Measurements from ENCODE around the gene CAMK2D. TPM values are rescaled to one million over a fixed set of nuclear protein-coding genes. Genes with fewer than 3 reads are reported as not detected.

The CAMK2D gene
- polyA plus RNA-seq, 2 of the 4 experiments (the other 2 are of a cell fraction), result 19.1 to 59.9 TPM

- CTCF ChIA-PET, result no interaction called here
- Histone ChIP-seq H3K4me1 (no peaks in the 10 kb centered on the region; the same call in 2 of the 3 replicates), H3K9me3 (no peaks in the 10 kb centered on the region), H3K4me3 (no peak overlapping the region), H3K4me2 (no peak overlapping the region), H3K27ac (no peak overlapping the region)
- TF ChIP-seq EHMT2 (IDR thresholded peaks at IDR 0.05; ENCODE audit: low read depth), result no peak
- no peak for TF ChIP-seq CBX8 (IDR thresholded peaks at IDR 0.05)
- no peak for TF ChIP-seq JUN (IDR thresholded peaks at IDR 0.05)
- TF ChIP-seq POLR2AphosphoS2 (conservative IDR thresholded peaks at IDR 0.05; ENCODE audit: low read length), result no peak
- TF ChIP-seq RNF2 (IDR thresholded peaks at IDR 0.05; ENCODE audit: borderline replicate concordance, low read depth), result no peak
- TF ChIP-seq PHF8 (IDR thresholded peaks at IDR 0.05; ENCODE audit: borderline replicate concordance, low read depth), result no peak
- no peak for TF ChIP-seq ZC3H11A (IDR thresholded peaks at IDR 0.05)
- TF ChIP-seq NFE2L2 (conservative IDR thresholded peaks at IDR 0.05; ENCODE audit: low read length), result no peak
- TF ChIP-seq HOXA7 (CRISPR knock-in tag; IDR thresholded peaks at IDR 0.05), result no peak
- TF ChIP-seq HEYL (CRISPR knock-in tag; IDR thresholded peaks at IDR 0.05), result no peak
- TF ChIP-seq RCOR1 (IDR thresholded peaks at IDR 0.05; ENCODE audit: low read depth, low read length), result no peak
- no peak for FAIRE-seq
- ATAC-seq, result no peak
- POLR2A ChIA-PET, result no interaction called here
- no peak for DNase-seq (ENCODE audit: low read depth in 1 of 2, low spot score in 1 of 2)
Observed at GRCh38 chr4:113541933-113542332, 219.6 kb downstream of the CAMK2D start.

GRCh38 chr4:113540859-113541258 is 220.7 kb downstream of the CAMK2D start:
- H3K27ac ChIP-seq, result no peak overlapping the region
- CTCF ChIA-PET, result no interaction called here
- FAIRE-seq, result no peak
- no peak for TF ChIP-seq FOSB (CRISPR knock-in tag; IDR thresholded peaks at IDR 0.05)
- no peaks in the 10 kb centered on the region for H3K9me3 ChIP-seq
- no peak overlapping the region for H3K4me2 ChIP-seq
- ATAC-seq, result no peak
- H3K4me3 ChIP-seq, result no peak overlapping the region
- WGBS (ENCODE audit: missing lambda C conversion rate), result 68% methylated on average over 1 of the region's 1 CpG
- DNase-seq (ENCODE audit: low read depth in 1 of 2, low spot score in 1 of 2), result no peak
- no peaks in the 10 kb centered on the region for H3K4me1 ChIP-seq
- POLR2A ChIA-PET, result no interaction called here

GRCh38 chr4:113539408-113539807 is 222.1 kb downstream of the CAMK2D start:
- POLR2A ChIA-PET, result no interaction called here
- H3K4me2 ChIP-seq, result no peak overlapping the region
- ATAC-seq, result no peak
- H3K4me3 ChIP-seq, result no peak overlapping the region
- no peak for DNase-seq (ENCODE audit: low read depth in 1 of 2, low spot score in 1 of 2)
- CTCF ChIA-PET, result no interaction called here
- no peaks in the 10 kb centered on the region for H3K9me3 ChIP-seq
- no peak for FAIRE-seq
- no peak for TF ChIP-seq EHF (CRISPR knock-in tag; IDR thresholded peaks at IDR 0.05)
- TF ChIP-seq TP53 (CRISPR knock-in tag; IDR thresholded peaks at IDR 0.05), result no peak
- no peak for TF ChIP-seq RNF2 (IDR thresholded peaks at IDR 0.05; ENCODE audit: borderline replicate concordance, low read depth)
- no peak for TF ChIP-seq ZFP36 (IDR thresholded peaks at IDR 0.05; ENCODE audit: borderline replicate concordance, partially characterized antibody)
- TF ChIP-seq HOXB13 (CRISPR knock-in tag; IDR thresholded peaks at IDR 0.05; ENCODE audit: low read depth), result no peak
- TF ChIP-seq JUN (IDR thresholded peaks at IDR 0.05), result no peak
- no peak for TF ChIP-seq BHLHE40 (IDR thresholded peaks at IDR 0.05; ENCODE audit: low read depth, low read length)
- no peak for TF ChIP-seq PHF8 (IDR thresholded peaks at IDR 0.05; ENCODE audit: borderline replicate concordance, low read depth)
- TF ChIP-seq SREBF2 (IDR thresholded peaks at IDR 0.05), result no peak
- TF ChIP-seq HOXA7 (CRISPR knock-in tag; IDR thresholded peaks at IDR 0.05), result no peak
- TF ChIP-seq MAX (IDR thresholded peaks at IDR 0.05), result no peak
- no peak for TF ChIP-seq ZNF302 (CRISPR knock-in tag; IDR thresholded peaks at IDR 0.05)
- no peak for TF ChIP-seq ZSCAN20 (CRISPR knock-in tag; IDR thresholded peaks at IDR 0.05)
- no peak for TF ChIP-seq CBX2 (IDR thresholded peaks at IDR 0.05; ENCODE audit: borderline replicate concordance, low read depth)
- H3K27ac ChIP-seq, result no peak overlapping the region
- 63% methylated on average over 3 of the region's 3 CpGs for WGBS (ENCODE audit: missing lambda C conversion rate)
- peaks cover 9% of the 10 kb centered on the region; the same call in 2 of the 3 replicates for H3K4me1 ChIP-seq

GRCh38 chr4:113537628-113538027 is 223.9 kb downstream of the CAMK2D start:
- peaks cover 9% of the 10 kb centered on the region; the same call in 2 of the 3 replicates for H3K4me1 ChIP-seq
- no peak overlapping the region for H3K4me3 ChIP-seq
- FAIRE-seq (no peak), DNase-seq (ENCODE audit: low read depth in 1 of 2, low spot score in 1 of 2) (no peak), ATAC-seq (no peak)
- TF ChIP-seq HOXB5 (CRISPR knock-in tag; IDR thresholded peaks at IDR 0.05) (no peak), HOXA7 (CRISPR knock-in tag; IDR thresholded peaks at IDR 0.05) (no peak), POLR2A (IDR thresholded peaks at IDR 0.05; ENCODE audit: low read length) (no peak), HDAC2 (IDR thresholded peaks at IDR 0.05) (no peak), BHLHE40 (IDR thresholded peaks at IDR 0.05; ENCODE audit: low read depth, low read length) (no peak), JUN (IDR thresholded peaks at IDR 0.05) (no peak), ZNF302 (CRISPR knock-in tag; IDR thresholded peaks at IDR 0.05) (no peak), MAFK (IDR thresholded peaks at IDR 0.05; ENCODE audit: partially characterized antibody) (no peak), HOXB13 (CRISPR knock-in tag; IDR thresholded peaks at IDR 0.05; ENCODE audit: low read depth) (no peak), EHMT2 (IDR thresholded peaks at IDR 0.05; ENCODE audit: low read depth) (no peak), HEYL (CRISPR knock-in tag; IDR thresholded peaks at IDR 0.05) (no peak), HMGXB4 (CRISPR knock-in tag; IDR thresholded peaks at IDR 0.05; ENCODE audit: borderline replicate concordance) (no peak), BCL3 (IDR thresholded peaks at IDR 0.05) (no peak), ZFP36 (IDR thresholded peaks at IDR 0.05; ENCODE audit: borderline replicate concordance, partially characterized antibody) (no peak)
- no peaks in the 10 kb centered on the region for H3K9me3 ChIP-seq
- no peak overlapping the region for H3K4me2 ChIP-seq
- H3K27ac ChIP-seq, result no peak overlapping the region
- ChIA-PET CTCF (no interaction called here), POLR2A (no interaction called here)
- WGBS (ENCODE audit: missing lambda C conversion rate), result 83% methylated on average over 1 of the region's 1 CpG

Data from A549 (cell line).